Effector memory CD4-positive, alpha-beta T cell (primary cell): ENCODE measurements around the gene LTBP2.

Experiments used
- DNase-seq, 3 donors: peaks; one replicate each; pipeline ENCODE4 v3.0.0-alpha.2; 2020
- H3K27ac ChIP-seq: 2 replicates; pipeline ENCODE4 v1.7.0; 2013; ENCODE audit warnings: mild to moderate bottlenecking, low read length, moderate library complexity; ENCODE audit not compliant: insufficient read depth, poor library complexity, severe bottlenecking
- H3K27me3 ChIP-seq: replicated peaks from 2 replicates; pipeline ENCODE4 v1.7.0; 2013; ENCODE audit warnings: mild to moderate bottlenecking, low read length; ENCODE audit not compliant: insufficient read depth, control insufficient read depth, poor library complexity, severe bottlenecking
- H3K36me3 ChIP-seq: 2 replicates; pipeline ENCODE4 v1.7.0; 2013; ENCODE audit warnings: mild to moderate bottlenecking, low read length, moderate library complexity; ENCODE audit not compliant: control insufficient read depth, insufficient read depth
- H3K4me1 ChIP-seq: 2 replicates; pipeline ENCODE4 v1.7.0; 2013; ENCODE audit warnings: low read length, mild to moderate bottlenecking; ENCODE audit not compliant: control insufficient read depth, insufficient read depth, poor library complexity, severe bottlenecking
- H3K4me3 ChIP-seq: 2 replicates; pipeline ENCODE4 v1.7.0; 2013; ENCODE audit warnings: low read length, low read depth, mild to moderate bottlenecking; ENCODE audit not compliant: insufficient read depth, poor library complexity, severe bottlenecking
- H3K9me3 ChIP-seq: 2 replicates; pipeline ENCODE4 v1.7.0; 2013; ENCODE audit warnings: mild to moderate bottlenecking, low read length, moderate library complexity; ENCODE audit not compliant: control insufficient read depth

Gene LTBP2

DNA sequence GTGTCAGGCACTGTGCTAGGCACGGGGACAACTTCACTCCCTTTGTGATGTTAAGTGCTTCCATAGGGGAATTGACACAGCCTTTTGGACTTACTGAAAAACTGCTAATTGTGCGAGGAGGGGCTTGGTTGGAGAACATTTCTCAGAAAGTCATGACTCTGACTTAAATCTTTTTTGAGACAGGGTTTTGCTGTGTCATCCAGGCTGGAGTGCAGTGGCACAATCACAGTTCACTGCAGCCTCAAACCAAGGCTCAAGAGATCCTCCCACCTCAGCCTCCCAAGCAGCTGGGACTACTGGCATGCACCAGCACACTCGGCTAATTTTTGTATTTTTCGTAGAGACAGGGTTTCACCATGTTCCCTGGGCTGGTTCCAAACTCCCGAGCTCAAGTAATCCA lies 10.2 kb upstream of the LTBP2 start:
- no peaks in the 10 kb centered on the region for H3K36me3 ChIP-seq
- H3K4me1 ChIP-seq = peaks cover 20% of the 10 kb centered on the region
- no peak overlapping the region for H3K27ac ChIP-seq
- H3K4me3 ChIP-seq = no peak overlapping the region
- H3K9me3 ChIP-seq = no peaks in the 10 kb centered on the region
- DNase-seq = no peak
- no peaks in the 10 kb centered on the region for H3K27me3 ChIP-seq

DNA sequence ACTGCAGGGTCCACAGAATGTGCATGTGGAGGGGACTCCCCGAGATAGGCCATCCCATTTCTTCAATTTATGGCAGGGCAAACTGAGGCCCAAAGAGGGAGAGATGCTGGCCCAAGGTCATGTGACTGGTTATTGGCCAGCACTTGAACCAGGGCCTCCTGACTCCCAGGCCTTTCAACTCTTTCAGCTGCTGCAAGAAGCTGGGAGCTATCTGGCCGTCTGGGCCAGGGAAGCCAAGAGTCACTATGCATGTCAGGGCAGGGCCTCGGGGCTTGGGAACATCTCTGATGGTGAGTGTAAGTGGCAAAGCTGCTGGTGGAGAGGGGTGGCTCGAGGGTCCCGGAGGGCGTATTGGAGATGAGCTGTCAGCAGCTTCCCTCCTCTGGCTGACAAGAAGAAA lies 9.5 kb upstream of the LTBP2 start:
- H3K4me1 ChIP-seq = peaks cover 20% of the 10 kb centered on the region
- H3K9me3 ChIP-seq = no peaks in the 10 kb centered on the region
- H3K4me3 ChIP-seq = no peak overlapping the region
- H3K36me3 ChIP-seq = no peaks in the 10 kb centered on the region
- no peaks in the 10 kb centered on the region for H3K27me3 ChIP-seq
- H3K27ac ChIP-seq = no peak overlapping the region
- no peak for DNase-seq

DNA sequence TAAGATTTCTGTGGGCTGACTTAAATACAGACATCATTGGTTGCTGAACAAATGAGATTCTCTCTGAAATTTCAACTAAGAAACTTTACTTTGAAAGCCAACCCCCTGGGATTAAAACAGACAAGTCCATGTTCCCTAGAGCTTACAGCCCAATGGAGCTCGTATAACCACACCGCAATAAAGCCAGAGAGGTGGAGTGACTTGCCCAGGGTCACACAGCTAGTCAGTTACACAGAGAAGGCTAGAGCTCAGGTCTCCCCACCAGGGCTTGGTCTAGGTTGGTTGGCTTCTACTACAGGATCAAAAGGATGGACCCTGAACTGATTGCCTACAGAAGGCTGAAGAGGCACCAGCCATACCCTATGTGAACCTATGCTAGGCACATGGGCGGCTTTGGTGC lies 8.9 kb upstream of the LTBP2 start:
- Histone ChIP-seq H3K36me3 (no peaks in the 10 kb centered on the region), H3K27me3 (no peaks in the 10 kb centered on the region), H3K9me3 (no peaks in the 10 kb centered on the region), H3K4me1 (peaks cover 20% of the 10 kb centered on the region), H3K4me3 (no peak overlapping the region), H3K27ac (no peak overlapping the region)
- DNase-seq = no peak

DNA sequence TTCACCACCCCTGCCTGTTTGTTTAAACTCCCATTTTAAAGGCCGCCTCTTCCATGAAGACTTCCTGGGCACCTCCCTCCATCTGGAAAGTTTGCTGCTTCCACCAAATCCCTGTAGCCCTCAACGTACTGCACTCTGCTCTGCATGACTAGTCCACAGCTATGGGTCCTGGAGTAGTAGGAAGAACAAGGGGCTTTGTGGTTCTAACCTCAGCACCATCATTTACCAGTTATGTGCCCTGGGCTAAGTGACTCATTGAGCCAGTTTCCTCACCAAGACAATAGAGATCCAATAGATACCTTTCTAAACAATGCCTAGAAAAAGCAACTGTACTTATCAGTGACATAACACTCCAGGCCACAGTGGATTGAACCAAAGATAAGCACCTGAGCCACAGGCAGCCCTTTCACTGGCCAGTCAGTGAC lies 8.5 kb upstream of the LTBP2 start:
- H3K36me3 ChIP-seq = no peaks in the 10 kb centered on the region
- no peak overlapping the region for H3K27ac ChIP-seq
- no peak overlapping the region for H3K4me3 ChIP-seq
- H3K4me1 ChIP-seq = peaks cover 20% of the 10 kb centered on the region
- H3K9me3 ChIP-seq = no peaks in the 10 kb centered on the region
- H3K27me3 ChIP-seq = no peaks in the 10 kb centered on the region
- peak in 1 of 3 donors; percentile 12 for DNase-seq

DNA sequence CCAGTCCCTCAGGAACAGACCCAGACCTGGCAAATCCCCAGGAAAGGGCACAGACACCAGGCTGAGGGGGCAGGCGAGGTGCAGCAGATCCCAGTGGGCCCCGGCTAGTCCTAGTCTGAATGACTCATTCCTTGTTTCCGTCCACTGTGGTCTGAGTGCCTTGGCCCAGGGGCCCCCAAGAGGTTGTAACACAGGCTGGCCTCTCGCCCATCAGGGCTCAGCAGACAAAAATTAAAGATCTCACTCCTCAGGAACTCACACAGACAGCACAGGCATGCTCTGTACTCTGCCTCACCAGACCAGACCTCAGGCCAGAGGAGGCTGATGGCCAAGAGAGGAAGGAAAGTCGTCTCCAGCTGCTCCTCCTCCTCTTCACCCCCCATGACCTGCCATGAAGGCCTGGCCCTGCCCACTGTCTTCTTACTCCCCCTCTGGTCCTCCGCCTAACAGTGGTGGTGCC lies 7.7 kb upstream of the LTBP2 start:
- no peak for DNase-seq
- no peak overlapping the region for H3K27ac ChIP-seq

DNA sequence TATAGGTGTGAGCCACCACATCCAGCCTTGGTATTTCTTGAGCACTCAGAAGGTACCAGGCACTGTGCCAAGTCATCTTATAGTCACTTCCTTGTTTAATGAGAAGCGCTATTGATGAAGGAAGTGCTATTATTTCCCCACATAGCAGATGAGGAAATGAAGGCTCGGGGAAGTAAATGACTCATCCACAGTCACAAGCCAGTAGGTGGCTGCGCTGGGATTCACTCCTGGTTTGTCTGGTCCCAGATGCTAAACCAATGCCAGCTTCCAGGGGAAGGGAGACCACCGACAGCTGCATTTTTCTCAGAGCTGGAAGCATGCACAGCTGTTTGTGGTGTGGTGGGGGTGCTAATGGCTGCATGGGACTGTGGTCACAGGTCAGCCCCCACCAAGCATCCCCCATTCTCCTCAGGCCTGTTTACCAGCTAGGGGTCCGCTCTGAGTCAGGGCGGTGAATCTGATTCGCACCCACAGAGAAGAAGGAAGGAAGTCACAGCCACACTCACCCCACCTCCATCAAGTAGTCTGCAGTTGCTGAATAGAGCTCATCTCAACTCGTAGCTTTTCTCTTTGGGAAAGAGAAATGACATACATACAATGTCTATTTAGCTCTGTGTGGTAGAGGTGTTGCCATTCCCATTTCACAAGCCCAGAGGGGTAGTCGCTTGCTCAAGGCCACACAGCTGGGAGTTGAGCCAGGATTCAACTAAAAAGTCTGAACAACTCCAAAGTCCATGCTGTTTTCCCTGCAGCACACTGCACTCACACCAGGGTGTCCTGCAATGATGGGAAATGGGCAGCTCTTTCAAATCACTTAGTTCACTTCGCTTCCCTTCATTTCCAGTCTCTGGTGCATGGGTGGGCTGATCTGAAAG lies 6.3 kb upstream of the LTBP2 start:
- H3K36me3 ChIP-seq = no peaks in the 10 kb centered on the region
- peak overlapping the region; percentile 2 for H3K4me3 ChIP-seq
- H3K9me3 ChIP-seq = no peaks in the 10 kb centered on the region
- H3K4me1 ChIP-seq = peaks cover 20% of the 10 kb centered on the region
- no peaks in the 10 kb centered on the region for H3K27me3 ChIP-seq
- DNase-seq = peak; percentile 49 to 66 (median 64)
- H3K27ac ChIP-seq = peak overlapping the region; percentile 12

More for the DNA sequence above, 7.7 kb upstream of the LTBP2 start:
- H3K4me1 ChIP-seq = peaks cover 20% of the 10 kb centered on the region
- no peak overlapping the region for H3K4me3 ChIP-seq
- H3K27me3 ChIP-seq = no peaks in the 10 kb centered on the region
- no peaks in the 10 kb centered on the region for H3K36me3 ChIP-seq
- no peaks in the 10 kb centered on the region for H3K9me3 ChIP-seq

DNA sequence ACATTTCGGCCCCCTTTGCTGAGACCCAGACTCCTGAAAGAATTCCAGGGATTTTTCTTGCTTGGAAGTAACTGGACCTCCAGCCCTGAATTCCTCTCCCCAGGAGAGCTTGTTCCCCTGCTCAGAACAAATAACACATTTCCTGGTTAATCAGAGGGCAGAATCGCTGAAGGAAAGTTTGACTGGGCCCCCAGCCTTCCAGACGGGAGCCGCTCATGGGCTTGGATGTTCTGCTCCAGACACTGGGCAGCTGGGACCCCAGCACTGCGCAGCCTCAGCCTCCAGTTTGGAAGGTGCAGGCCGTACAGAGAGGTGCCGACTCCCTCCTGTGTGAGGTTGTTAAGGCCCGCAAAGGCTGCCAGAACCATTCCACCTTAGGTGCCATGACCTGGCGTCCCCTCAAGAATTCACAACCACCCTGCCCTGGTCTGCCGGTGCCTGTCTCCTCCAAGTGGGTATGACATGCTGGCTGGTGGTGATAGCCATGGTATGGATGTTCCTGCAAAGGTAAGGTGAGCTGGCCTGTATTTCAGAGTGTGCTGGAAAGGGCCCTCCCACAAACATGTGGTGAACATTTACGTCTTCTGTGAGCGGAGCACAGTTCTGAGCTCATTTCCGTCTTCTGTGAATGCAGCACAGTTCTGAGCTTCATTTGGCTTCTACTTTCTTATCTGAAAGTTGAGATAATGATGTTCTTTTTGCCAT lies 5.1 kb upstream of the LTBP2 start:
- H3K36me3 ChIP-seq = no peaks in the 10 kb centered on the region
- H3K4me1 ChIP-seq = peaks cover 22% of the 10 kb centered on the region
- H3K9me3 ChIP-seq = no peaks in the 10 kb centered on the region
- DNase-seq = no peak
- H3K4me3 ChIP-seq = no peak overlapping the region
- H3K27me3 ChIP-seq = no peaks in the 10 kb centered on the region
- no peak overlapping the region for H3K27ac ChIP-seq

DNA sequence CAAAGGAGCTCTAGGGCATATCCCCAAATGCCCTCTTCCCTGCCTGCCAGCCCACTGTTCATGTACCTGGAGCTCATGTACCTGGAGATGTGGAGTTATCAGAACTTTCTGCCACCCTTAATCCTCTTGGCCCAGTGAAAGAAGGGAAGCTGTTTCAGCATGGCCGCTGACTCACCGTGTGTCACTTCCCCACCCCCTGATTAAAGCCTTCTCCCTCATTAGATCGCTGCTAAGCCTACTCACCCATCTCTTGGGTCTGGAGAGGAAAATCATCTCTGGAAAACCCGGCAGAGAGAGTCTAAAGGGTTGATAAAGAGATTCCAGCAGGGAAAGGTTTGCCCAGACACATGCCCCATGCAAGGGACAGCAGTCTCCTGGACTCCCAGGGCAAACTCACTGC lies 4.5 kb upstream of the LTBP2 start:
- DNase-seq = no peak
- H3K9me3 ChIP-seq = no peaks in the 10 kb centered on the region
- no peak overlapping the region for H3K4me3 ChIP-seq
- H3K27me3 ChIP-seq = no peaks in the 10 kb centered on the region
- no peak overlapping the region for H3K27ac ChIP-seq
- peaks cover 26% of the 10 kb centered on the region for H3K4me1 ChIP-seq
- H3K36me3 ChIP-seq = no peaks in the 10 kb centered on the region

DNA sequence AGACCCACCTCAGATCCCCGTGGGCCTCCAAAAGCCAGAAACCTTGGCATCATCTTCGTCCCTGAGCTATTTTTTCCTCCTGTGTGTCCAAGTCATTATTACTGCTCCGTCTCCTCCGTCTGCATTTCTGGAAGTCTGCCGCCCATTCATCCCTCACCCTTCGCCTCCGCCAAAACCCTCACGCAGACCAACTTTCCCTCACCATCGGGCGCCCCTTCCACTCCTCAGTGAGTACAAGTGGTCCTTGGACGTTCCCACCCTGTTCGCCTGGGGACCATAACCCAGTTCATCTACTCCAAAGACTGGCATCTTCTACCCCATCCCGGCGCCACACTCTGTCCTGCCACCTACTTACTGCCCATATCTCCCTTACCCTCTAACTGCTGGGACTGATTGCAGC lies 3.7 kb upstream of the LTBP2 start:
- Histone ChIP-seq H3K4me1 (peaks cover 25% of the 10 kb centered on the region), H3K9me3 (no peaks in the 10 kb centered on the region), H3K36me3 (no peaks in the 10 kb centered on the region), H3K27ac (no peak overlapping the region), H3K27me3 (no peaks in the 10 kb centered on the region), H3K4me3 (no peak overlapping the region)
- DNase-seq = no peak
